Lung (tissue), 12 donors: ENCODE data around the gene TMEM223. TPM values are rescaled to one million over a fixed set of nuclear protein-coding genes. Genes with fewer than 3 reads are reported as not detected.
"Not testable (repeated sequence)": the region's sequence is repeated elsewhere in the genome, so short reads cannot be mapped to it uniquely, and the experiment has no call there.

Source experiments
- ATAC-seq: fragments of 200-7000 bp; cut with Tn5 transposase; one replicate; pipeline ENCODE4 v1.9.1; 2020; ENCODE audit warnings: moderate number of reproducible peaks; ENCODE audit not compliant: insufficient read depth, low FRiP score
- DNase-seq, 3 donors: peaks; one replicate each; pipeline ENCODE4 v3.0.0-alpha.2; 2013 to 2017
- H3K27ac ChIP-seq, 2 donors: one replicate each; pipeline ENCODE4 v1.5.1; 2013; ENCODE audit warnings: mild to moderate bottlenecking in 2 of 2, moderate library complexity in 2 of 2, control low read depth in 1 of 2, inconsistent platforms in 1 of 2, low read depth in 1 of 2, low read length in 1 of 2
- H3K27me3 ChIP-seq, 3 donors: one replicate each; pipeline ENCODE4 v1.5.1; 2013; ENCODE audit warnings: low read length in 2 of 3; ENCODE audit not compliant: control insufficient read depth in 3 of 3, insufficient read depth in 3 of 3
- H3K36me3 ChIP-seq, 4 donors: one replicate each; pipeline ENCODE4 v1.5.1; 2013; ENCODE audit warnings: low read length in 4 of 4, mild to moderate bottlenecking in 1 of 4, moderate library complexity in 1 of 4; ENCODE audit not compliant: control insufficient read depth in 4 of 4, insufficient read depth in 4 of 4
- H3K4me1 ChIP-seq, 5 donors: one replicate each; pipeline ENCODE4 v1.5.1; 2013; ENCODE audit warnings: low read length in 5 of 5, mild to moderate bottlenecking in 2 of 5, moderate library complexity in 1 of 5; ENCODE audit not compliant: control insufficient read depth in 5 of 5, insufficient read depth in 5 of 5
- H3K4me3 ChIP-seq: one replicate; pipeline ENCODE4 v1.5.1; 2013; ENCODE audit warnings: mild to moderate bottlenecking, control low read depth, moderate library complexity
- H3K9ac ChIP-seq, 2 donors: one replicate each; pipeline ENCODE4 v1.5.1; 2013; ENCODE audit warnings: low read length in 2 of 2, control low read depth in 1 of 2; ENCODE audit not compliant: insufficient read depth in 1 of 2
- H3K9me3 ChIP-seq, 4 donors: one replicate each; pipeline ENCODE4 v1.5.1; 2013; ENCODE audit warnings: low read length in 3 of 4, mild to moderate bottlenecking in 1 of 4, moderate library complexity in 1 of 4; ENCODE audit not compliant: control insufficient read depth in 4 of 4, insufficient read depth in 3 of 4
- WGBS, 2 donors: extraction: QIAGEN DNeasy Blood & Tissue Kit; methylation state at CpG; one replicate each; pipeline ENCODE4 v1.1.7; 2013; 5-methylcytosine and 5-hydroxymethylcytosine counted together
- polyA plus RNA-seq, 2 donors: library from polyadenylated mRNA; stranded (reverse); fragments of 200-250 nt; gene quantifications; one replicate each; pipeline ENCODE4 v1.2.1, GENCODE V29; 2013
- total RNA-seq, 2 donors: library from RNA; depleted of rRNA in 1 of 2; stranded (reverse); fragments of >200 nt in 1 of 2; gene quantifications; one replicate each; pipeline ENCODE4 v1.2.1, GENCODE V29; 2014 to 2021
- TF ChIP-seq, protein P1 (sequence below): IDR thresholded peaks from 2 replicates; pipeline ENCODE4 v1.5.1; 2012; ENCODE audit warnings: mild to moderate bottlenecking; ENCODE audit errors: control extremely low read depth, extremely low read depth
- donor health status: control.
- donor health status: control.
- donor health status: Bipolar disorder and iron deficiency.
- donor health status: healthy.
- donor health status: DM: yes; HTN: yes; CAD: no.

TMEM223 gene
- total and polyA plus RNA-seq, 4 donors = 9.7 to 38.6 (median 18.7) TPM

- no peak for ATAC-seq
- Histone ChIP-seq H3K4me3 (no peak overlapping the region), H3K27me3 (no peaks in the 10 kb centered on the region), H3K36me3 (peaks cover 0 to 20% (median 11%) of the 10 kb centered on the region in 4 donors), H3K9ac (no peak overlapping the region), H3K4me1 (peaks cover 0 to 11% (median 0%) of the 10 kb centered on the region in 5 donors), H3K9me3 (no peaks in the 10 kb centered on the region), H3K27ac (peak overlapping the region; percentile 41 to 77)
- DNase-seq = no peak
- 66 to 72% methylated on average over 15 of the region's 15 CpGs for WGBS, 2 donors
- TF ChIP-seq, protein P1, sequence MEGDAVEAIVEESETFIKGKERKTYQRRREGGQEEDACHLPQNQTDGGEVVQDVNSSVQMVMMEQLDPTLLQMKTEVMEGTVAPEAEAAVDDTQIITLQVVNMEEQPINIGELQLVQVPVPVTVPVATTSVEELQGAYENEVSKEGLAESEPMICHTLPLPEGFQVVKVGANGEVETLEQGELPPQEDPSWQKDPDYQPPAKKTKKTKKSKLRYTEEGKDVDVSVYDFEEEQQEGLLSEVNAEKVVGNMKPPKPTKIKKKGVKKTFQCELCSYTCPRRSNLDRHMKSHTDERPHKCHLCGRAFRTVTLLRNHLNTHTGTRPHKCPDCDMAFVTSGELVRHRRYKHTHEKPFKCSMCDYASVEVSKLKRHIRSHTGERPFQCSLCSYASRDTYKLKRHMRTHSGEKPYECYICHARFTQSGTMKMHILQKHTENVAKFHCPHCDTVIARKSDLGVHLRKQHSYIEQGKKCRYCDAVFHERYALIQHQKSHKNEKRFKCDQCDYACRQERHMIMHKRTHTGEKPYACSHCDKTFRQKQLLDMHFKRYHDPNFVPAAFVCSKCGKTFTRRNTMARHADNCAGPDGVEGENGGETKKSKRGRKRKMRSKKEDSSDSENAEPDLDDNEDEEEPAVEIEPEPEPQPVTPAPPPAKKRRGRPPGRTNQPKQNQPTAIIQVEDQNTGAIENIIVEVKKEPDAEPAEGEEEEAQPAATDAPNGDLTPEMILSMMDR = no peak
Observed at GRCh38 chr11:62752994-62753735, 38.6 kb downstream of the TMEM223 start.

- TF ChIP-seq, protein P1 = no peak
- no peak for ATAC-seq
- WGBS, 2 donors = 94 to 95% methylated on average over 14 of the region's 14 CpGs
- Histone ChIP-seq H3K27ac (no peak overlapping the region), H3K36me3 (peaks cover 0 to 20% (median 11%) of the 10 kb centered on the region in 4 donors), H3K9ac (no peak overlapping the region), H3K9me3 (no peaks in the 10 kb centered on the region), H3K4me3 (no peak overlapping the region), H3K4me1 (peaks cover 0 to 11% (median 0%) of the 10 kb centered on the region in 5 donors), H3K27me3 (no peaks in the 10 kb centered on the region)
- no peak for DNase-seq
Observed at GRCh38 chr11:62752177-62752785, 39.5 kb downstream of the TMEM223 start.

- not testable (repeated sequence) for H3K9me3 ChIP-seq, H3K27me3 ChIP-seq, H3K9ac ChIP-seq, DNase-seq, ATAC-seq, H3K4me3 ChIP-seq, H3K27ac ChIP-seq
- WGBS, 2 donors = 97% methylated on average over 5 of the region's 5 CpGs
- Histone ChIP-seq H3K36me3 (peaks cover 0 to 20% (median 13%) of the 10 kb centered on the region in 4 donors), H3K4me1 (peaks cover 0 to 11% (median 0%) of the 10 kb centered on the region in 5 donors)
Observed at GRCh38 chr11:62749931-62750330, 41.9 kb downstream of the TMEM223 start.

DNA sequence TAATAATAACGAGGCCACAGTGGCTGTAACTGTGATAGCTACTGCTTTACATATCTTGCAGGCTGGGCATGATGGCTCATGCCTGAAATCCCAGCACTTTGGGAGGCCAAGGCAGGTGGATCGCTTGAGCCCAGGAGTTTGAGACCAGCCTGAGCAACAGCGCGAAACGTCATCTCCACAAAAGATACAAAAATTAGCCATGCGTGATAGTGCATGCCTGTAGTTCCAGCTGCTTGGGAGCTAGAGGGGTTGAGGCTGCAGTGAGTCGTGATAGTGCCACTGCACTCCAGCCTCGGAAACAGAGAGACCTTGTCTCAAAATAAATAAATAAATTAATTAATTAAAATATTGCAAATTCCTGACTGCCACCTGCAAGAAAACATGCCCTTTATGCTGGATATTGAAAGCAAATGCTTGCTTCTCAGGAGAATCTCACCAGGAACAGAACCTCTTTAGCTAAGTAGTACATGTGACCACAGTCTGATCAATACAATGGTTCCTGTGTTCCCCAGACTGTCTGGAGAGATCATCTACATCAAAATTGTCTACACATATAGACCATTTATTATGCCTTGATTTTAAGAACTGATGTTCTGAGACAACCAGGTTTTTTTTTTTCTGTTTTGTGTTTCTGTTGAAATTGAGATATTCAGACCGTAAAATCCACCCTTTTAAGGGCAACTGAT is 44.2 kb downstream of the TMEM223 start:
- no peak for ATAC-seq
- no peak overlapping the region for H3K9ac ChIP-seq
- no peaks in the 10 kb centered on the region for H3K27me3 ChIP-seq
- WGBS, 2 donors = 86 to 92% methylated on average over 9 of the region's 9 CpGs
- DNase-seq = no peak
- H3K27ac ChIP-seq = no peak overlapping the region
- no peaks in the 10 kb centered on the region for H3K4me1 ChIP-seq
- TF ChIP-seq, protein P1 = no peak
- no peaks in the 10 kb centered on the region for H3K9me3 ChIP-seq
- no peak overlapping the region for H3K4me3 ChIP-seq
- peaks cover 0 to 15% (median 10%) of the 10 kb centered on the region in 4 donors for H3K36me3 ChIP-seq
